Measurements from ENCODE around the gene ADH1B. TPM values are rescaled to one million over a fixed set of nuclear protein-coding genes. Genes with fewer than 3 reads are reported as not detected.

The ADH1B gene
- total and polyA plus RNA-seq, 12 donors, result 20.0 to 615 (median 233) TPM

GRCh38 chr4:99290848-99291786, 30.1 kb downstream of the ADH1B start, which contains the start of gene ADH1A:
ADH1A (minus strand) TSS chr4:99290985; CDS start chr4:99290914, 71 bp downstream.
- Histone ChIP-seq H3K9me3 (replicated peaks in 1 of 3) (no peaks in the 10 kb centered on the region), H3K36me3 (replicated peaks in 1 of 2) (no peaks in the 10 kb centered on the region), H3K27me3 (no peaks in the 10 kb centered on the region), H3K4me3 (no peak within 1 kb of the TSS), H3K4me1 (replicated peaks in 1 of 2) (no peaks in the 10 kb centered on the region), H3K27ac (no peak within 1 kb of the TSS)
- no peak for DNase-seq
- no peak for TF ChIP-seq POLR2A (IDR thresholded peaks at IDR 0.05)
- TF ChIP-seq, protein P1, sequence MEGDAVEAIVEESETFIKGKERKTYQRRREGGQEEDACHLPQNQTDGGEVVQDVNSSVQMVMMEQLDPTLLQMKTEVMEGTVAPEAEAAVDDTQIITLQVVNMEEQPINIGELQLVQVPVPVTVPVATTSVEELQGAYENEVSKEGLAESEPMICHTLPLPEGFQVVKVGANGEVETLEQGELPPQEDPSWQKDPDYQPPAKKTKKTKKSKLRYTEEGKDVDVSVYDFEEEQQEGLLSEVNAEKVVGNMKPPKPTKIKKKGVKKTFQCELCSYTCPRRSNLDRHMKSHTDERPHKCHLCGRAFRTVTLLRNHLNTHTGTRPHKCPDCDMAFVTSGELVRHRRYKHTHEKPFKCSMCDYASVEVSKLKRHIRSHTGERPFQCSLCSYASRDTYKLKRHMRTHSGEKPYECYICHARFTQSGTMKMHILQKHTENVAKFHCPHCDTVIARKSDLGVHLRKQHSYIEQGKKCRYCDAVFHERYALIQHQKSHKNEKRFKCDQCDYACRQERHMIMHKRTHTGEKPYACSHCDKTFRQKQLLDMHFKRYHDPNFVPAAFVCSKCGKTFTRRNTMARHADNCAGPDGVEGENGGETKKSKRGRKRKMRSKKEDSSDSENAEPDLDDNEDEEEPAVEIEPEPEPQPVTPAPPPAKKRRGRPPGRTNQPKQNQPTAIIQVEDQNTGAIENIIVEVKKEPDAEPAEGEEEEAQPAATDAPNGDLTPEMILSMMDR (IDR thresholded peaks at IDR 0.05), result no peak
- intact Hi-C loops (cut with DNase I), result no loop called here
- WGBS, 4 donors, result 55 to 78% (median 65%) methylated on average over 3 of the region's 3 CpGs

GRCh38 chr4:99285387-99285786, 35.8 kb downstream of the ADH1B start:
- intact Hi-C loops (cut with DNase I), result no loop called here
- Histone ChIP-seq H3K4me3 (no peak overlapping the region), H3K9me3 (replicated peaks in 1 of 3) (no peaks in the 10 kb centered on the region), H3K27me3 (no peaks in the 10 kb centered on the region), H3K4me1 (replicated peaks in 1 of 2) (no peaks in the 10 kb centered on the region), H3K27ac (no peak overlapping the region), H3K36me3 (replicated peaks in 1 of 2) (no peaks in the 10 kb centered on the region)
- DNase-seq, result no peak
- TF ChIP-seq POLR2A (IDR thresholded peaks at IDR 0.05), result no peak
- TF ChIP-seq, protein P1 (IDR thresholded peaks at IDR 0.05), result no peak

DNA sequence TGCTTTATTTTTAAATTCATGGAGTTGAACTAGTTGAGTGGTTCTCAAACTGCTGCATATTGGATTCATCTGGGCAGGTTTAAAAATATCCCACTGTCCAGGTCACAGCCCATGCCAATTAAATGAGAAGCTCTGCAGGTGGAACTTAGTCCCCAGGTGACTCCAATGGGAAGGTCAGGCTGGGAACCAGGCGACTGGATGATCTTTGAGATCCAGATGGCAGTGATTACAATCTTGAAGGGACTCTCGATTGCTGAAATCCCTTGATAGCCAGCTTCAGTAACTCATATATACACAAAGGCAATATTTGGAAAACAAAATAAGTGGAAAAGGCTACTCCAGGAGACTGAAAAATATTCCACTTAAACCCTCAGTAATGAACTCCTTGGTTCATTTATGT, 38.5 kb downstream of the ADH1B start:
- intact Hi-C loops (cut with DNase I), result no loop called here
- no peak overlapping the region for H3K4me3 ChIP-seq
- 65 to 78% (median 69%) methylated on average over 2 of the region's 2 CpGs; no CpG with 5 or more reads in 1 of the 4 donors for WGBS, 4 donors
- H3K27me3 ChIP-seq, result no peaks in the 10 kb centered on the region
- no peak overlapping the region for H3K27ac ChIP-seq
- H3K4me1 ChIP-seq (replicated peaks in 1 of 2), result no peaks in the 10 kb centered on the region
- no peak for DNase-seq
- H3K9me3 ChIP-seq (replicated peaks in 1 of 3), result no peaks in the 10 kb centered on the region
- TF ChIP-seq POLR2A (IDR thresholded peaks at IDR 0.05), result no peak
- TF ChIP-seq, protein P1 (IDR thresholded peaks at IDR 0.05), result no peak
- H3K36me3 ChIP-seq (replicated peaks in 1 of 2), result no peaks in the 10 kb centered on the region

- WGBS, 4 donors, result 77 to 90% (median 85%) methylated on average over 5 of the region's 5 CpGs
- H3K27ac ChIP-seq, result no peak overlapping the region
- no peaks in the 10 kb centered on the region for H3K9me3 ChIP-seq (replicated peaks in 1 of 3)
- no peaks in the 10 kb centered on the region for H3K4me1 ChIP-seq (replicated peaks in 1 of 2)
- intact Hi-C loops (cut with DNase I), result no loop called here
- no peak overlapping the region for H3K4me3 ChIP-seq
- TF ChIP-seq, protein P1 (IDR thresholded peaks at IDR 0.05), result no peak
- no peak for TF ChIP-seq POLR2A (IDR thresholded peaks at IDR 0.05)
- DNase-seq, result no peak
- no peaks in the 10 kb centered on the region for H3K27me3 ChIP-seq
- H3K36me3 ChIP-seq (replicated peaks in 1 of 2), result no peaks in the 10 kb centered on the region
Observed at GRCh38 chr4:99281261-99281660, 39.9 kb downstream of the ADH1B start.

All from adrenal gland (tissue), 12 donors.